NCI-H1417 treated with DMSO at 0.1 percent for 48 hours (cell line): Measurements from ENCODE around the gene AUTS2.

Experiments
- DNase-seq: peaks from one replicate; lab custom pipeline; 2025; lab: John Stamatoyannopoulos, UW

AUTS2 gene

DNA sequence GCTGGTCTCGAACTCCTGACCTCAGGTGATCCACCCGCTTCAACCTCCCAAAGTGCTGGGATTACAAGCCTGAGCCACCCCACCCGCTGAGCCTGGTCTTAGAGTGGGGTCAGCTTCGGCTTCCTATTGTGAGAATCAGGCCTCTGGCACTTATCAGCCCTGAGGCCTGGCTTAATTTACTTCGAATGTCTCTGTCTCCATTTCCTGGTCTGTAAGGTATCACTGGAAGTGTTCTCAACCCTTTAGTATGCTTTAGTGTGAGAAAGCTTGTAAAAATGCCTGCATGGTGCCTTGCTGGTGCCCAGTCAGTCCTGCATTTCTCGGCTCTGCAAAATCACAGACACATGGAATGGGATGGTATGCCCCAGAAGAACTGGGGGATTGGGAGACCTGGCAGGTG, 862.3 kb downstream of the AUTS2 start:
- no peak for DNase-seq

DNA sequence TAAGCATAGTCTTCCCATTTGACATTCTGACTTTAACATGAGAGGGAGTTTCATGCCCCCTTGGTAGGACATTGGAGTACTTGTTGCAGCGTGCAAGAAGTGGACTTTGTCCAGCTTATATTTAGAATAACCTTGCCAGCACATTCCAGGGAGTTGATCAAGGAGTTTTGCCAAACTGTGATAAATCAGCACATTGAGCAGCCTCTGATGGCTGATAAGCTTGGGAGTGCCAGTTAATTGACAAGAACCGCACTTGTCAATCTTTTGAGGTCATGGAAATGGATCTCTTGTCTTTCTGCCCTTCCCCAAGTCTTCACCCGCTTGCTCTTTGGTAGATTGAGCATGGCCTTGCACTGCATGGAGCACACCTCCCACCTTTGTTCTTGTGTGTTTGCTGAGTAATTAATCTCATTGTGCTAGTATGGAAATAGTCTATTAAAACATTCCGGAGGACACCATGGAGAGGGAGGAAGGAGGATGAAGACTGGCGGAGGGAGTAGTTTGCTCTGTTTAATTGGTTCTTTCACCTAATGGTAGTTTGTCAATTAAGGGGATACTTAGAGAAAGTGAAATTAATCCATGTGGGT, 865.2 kb downstream of the AUTS2 start:
- no peak for DNase-seq

DNA sequence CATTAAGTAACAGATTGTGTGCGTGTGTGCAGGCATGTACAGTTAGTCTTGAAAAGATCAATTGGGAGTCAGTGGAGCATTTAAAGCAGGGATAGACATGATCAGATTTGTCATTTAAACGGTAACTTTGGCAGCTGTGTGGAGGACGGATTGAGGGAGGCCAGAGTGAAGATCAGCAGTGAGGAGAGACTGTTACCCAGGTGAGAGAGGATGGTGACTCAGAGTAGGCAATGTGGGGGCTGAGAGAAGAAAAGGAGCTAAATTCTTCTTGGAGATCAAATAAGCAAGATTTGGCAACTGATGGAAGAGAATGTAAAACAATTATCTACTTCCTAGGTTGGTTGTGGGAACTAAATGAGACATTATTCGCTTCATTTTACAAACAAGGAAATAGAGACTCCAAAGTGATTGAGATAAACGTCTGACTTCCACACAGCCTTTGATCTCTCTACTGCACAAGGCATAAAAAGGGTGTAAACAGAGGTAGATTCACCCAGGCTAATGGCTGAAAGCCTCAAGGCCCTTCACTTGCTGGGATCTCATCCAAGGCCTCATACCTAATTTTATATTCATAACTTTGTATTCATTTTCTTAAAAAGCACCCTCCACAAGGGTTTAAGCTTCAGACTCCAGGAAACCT, 868.6 kb downstream of the AUTS2 start:
- DNase-seq, result no peak

DNA sequence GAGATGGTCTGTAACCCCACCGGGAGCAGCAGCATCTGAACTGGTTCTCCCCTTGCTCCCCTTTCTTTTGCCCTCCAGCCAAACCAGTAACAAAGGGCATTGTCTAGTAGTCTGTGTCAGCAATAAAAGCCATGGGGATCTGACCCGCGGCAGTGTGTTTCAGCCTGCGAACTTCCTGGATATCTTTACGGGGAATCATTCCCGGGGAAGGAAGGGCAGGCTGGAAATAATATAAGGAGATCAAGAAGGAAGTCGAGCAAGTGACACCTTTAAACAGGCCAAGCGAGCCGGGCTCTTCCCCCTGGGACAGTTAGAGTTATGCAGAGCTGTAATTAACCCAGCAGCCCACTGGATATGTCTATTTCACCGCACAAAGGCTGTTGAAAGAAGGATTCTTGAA, 872.5 kb downstream of the AUTS2 start:
- DNase-seq, result no peak

DNA sequence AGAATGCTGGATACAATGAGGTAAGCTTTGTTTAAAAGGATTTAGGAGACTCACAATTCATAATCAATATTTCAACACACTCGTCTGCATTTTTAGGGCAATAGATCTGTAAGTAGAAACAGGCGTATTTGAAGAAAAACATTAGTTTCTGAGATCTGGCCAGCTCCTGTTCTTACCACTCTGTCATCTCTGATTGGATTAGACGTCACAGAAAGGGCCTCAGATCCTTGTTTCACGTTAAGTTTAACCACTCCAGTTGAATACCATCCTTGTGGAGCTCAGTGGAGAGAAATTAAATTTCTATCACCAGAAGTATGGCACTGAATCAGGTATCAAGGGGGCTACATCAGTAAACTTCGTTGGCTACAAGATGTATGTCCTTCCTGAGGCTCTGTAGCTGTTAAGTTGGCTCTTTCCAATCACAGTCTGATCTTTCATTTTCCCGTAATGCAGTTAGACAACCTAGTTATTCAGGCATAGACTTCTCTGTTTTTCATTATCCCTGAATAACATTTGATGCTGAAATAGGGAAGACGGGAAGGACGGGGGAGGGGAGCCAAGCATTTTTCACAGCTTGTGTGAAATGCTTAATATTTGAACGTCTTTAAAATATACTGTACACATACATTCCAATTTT, 874.4 kb downstream of the AUTS2 start:
- DNase-seq, result no peak

DNA sequence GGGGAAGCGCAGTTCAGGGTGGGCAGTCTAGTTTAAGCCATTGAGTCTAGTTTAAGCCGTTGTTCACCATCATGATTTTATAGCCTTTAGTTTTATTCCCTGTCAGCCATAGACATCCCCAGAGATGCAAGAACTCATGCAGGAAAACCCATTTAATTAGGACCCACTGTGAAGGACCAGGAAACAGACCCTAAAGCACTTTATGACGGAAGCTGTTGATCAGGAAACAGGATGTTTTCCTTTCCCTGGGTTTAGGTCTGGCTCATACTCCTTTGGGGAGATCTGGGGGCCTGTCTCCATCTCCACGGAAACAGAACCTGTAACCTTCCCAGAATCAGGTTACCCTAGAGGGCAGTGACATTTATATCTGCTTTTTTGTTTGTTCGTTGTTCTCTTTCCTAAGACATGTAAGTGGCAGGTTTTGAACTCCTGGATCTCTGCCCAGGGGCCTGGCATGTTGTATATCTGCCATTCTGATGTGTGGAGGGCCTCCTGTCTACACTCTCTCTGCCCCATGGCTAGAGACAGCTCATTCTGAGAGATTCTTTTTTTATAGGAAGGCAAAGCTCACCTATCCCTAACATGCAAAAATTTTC, 876.5 kb downstream of the AUTS2 start:
- no peak for DNase-seq

DNA sequence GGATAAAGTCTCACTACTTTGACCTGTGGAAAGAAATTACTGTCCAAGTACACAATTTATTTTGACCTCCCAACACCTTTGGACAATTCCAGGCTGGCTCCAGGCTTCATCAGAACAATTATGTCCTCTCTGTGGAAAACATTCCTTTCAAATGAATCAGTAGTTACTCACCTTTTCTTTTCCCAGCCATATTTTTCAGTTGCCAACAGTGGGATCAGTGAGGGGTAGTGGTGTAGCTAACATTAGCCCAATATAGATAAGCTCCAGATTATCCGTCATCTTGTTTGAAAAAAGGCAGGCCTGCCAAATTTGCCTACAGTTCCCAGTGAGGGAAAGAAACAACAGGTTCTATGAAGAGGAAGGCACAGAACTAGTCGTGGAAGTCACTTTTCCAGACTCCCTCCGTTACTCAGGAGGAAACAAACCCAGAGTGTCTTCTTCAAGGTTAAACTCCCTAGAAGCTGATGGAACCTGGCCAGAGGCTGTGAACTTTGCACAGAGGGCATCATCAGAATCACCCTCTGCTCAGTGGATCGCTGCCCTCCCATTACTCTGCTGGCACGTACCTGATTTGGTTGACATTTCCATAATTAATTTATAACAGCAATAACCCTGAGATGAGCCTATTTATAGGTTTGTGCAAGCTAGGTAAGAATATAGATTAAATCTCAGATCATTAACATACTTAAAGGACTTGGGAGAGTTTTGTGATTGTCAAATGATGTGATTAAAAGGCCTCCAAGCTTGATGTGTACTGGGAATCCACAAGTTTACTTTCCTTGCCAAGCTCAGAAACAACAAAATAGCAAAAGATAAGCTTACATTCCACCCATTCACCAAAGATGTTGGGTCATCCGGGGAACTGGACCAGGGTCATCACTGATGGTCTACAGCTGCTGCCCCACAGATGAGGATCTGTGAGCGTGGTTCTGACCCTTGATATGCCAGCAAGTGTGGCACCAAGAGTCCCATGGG, 879.0 kb downstream of the AUTS2 start:
- DNase-seq, result no peak

DNA sequence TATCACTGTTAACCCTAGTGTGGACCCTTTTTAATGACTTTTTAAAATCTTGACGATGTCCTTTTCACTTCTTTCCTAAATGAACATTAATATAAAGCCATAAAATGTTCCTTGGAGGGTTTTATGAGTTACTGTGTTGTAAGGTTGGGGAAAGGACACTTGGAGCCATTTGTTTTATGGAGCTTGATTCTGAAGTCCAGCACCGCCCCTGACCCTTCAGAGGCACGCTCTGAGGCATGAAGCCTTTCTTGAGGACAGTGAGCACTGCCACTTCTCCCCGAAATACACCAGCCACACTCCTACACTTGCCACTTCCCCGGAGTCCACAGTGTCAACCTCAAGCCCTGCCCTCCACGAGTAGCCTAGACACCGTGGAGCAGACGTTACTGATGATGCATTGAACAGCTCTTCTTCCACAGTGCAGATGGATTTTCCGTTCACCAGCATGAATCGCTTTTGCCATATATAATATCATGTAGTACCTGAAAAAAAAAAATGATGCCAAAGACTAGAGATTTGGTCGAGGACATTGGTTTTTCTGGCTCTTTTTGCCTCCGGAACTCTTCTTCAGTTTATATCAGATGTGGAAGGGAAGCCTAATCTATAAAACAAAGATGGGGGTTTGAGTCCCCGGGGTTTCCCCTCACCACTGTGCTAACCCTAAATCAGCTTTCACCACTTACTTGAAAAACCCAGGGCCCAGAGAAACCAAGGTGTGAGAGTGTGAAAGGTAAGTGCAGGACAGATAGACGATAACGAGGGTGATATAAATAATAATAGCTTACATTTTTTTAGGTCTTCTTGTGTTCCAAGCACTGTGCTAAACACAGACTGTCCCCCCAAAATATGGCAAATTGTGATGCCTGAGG, 881.1 kb downstream of the AUTS2 start:
- DNase-seq, result no peak

DNA sequence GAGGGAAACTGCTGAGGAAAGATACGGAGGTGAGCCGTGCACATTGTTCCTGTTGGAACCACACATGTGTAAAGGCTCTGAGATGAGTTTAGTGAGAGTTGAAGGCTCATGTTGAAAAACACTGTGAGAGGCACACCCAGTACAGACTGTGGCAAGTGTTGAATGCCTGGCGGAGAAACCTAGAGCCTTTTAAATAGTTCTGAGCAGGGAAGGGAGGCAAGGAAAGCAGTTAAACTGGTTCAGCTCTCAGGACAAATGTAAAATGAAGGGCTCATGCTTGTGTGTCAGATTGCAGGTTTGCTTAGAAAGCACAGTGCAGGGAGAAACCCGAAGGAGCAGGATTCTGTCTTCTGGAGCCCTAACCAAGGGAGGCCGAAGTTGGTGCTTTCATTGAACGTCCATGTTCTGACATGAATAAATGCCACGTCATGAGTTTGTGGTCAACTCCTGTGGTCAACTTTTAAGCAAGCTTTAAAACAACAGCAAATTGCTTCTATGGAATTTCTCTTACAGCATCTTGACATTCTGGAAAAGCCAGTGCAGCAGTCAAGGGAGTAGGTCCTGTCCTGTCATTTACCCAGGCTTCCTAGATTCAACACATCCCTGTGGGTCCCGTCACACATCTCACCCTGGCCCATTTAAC, 882.8 kb downstream of the AUTS2 start:
- DNase-seq, result no peak

DNA sequence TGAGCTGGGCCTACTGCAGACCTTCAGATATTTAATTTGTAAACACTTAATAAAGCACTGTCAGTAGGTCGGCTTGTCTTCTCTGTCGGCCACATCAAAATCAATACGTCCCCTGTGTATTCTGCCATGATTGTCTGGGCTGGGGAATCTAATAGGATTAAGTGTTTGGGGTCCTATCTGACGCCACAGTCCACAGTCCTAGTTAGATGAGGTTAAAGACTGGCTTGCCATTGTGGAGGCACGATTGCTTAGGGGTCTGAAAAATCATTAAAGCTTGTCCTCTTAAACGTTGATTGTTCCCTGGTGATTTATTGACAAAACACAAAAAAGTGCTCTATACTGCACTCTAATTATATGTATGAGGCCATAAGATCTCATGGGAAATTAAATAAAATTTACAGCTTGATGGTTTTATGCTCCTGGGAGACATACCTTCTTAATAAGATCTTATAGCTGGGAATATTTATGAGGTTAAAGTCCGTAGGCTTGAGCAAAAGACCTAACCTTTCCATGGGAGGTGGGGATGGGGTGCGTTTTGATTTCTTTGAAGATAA, 883.4 kb downstream of the AUTS2 start:
- no peak for DNase-seq

DNA sequence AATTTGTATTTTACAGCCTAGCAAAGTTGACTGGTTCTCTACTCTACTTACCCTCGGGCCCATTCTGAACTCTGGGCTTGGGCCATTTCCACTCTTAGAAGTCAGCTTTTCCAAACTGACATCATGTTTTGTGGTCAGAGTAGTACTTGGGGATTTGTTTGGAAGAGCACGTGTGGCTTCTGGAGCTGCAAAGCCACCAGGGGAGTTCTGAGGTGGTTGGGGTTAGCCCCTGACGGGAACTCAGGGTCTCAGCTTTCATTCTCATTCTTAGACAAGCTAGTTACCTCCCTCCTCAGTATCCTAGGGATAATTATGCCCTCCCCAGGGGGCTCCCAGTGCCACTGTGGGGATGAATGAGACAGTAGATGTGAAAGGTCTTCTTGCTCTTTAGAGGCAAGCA, 886.0 kb downstream of the AUTS2 start:
- no peak for DNase-seq

DNA sequence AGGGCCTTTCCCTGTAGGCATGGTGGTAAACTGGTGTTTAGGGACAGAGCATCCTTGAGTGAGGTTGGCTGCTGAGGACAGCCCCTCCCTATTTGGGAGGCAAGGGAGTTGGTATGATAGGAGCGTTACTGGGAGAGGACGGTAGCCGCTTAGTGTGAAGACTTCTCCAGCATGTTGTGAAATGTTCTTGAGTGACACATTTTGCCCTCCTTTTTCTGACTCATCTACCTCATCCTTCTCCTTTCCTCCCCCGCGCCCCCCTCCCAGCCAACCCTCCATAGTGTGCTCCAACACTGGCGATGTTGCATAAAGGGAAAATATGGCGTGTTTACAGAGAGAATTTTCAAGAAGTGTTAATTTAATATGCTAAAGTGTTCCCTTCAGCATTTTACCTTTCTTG, 888.7 kb downstream of the AUTS2 start:
- no peak for DNase-seq

DNA sequence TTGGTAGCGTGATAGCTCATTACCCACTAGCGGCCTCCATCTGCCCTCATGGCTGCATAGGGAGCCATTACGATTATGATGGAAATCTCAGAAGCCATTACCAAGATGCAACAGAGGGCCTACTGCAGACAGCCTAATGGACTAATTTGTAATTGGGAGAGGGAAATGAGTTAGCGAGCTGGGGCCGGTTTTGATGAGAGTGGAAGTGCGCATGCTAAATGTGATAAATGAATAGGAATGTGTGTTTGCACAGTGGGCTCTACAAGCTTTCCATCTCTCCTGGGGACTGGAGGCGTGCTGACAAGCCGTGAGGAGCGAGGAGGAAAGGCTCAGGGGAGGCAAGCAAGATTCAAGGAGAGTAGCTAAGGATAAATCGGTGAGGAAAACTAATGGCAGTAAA, 889.2 kb downstream of the AUTS2 start:
- no peak for DNase-seq

DNA sequence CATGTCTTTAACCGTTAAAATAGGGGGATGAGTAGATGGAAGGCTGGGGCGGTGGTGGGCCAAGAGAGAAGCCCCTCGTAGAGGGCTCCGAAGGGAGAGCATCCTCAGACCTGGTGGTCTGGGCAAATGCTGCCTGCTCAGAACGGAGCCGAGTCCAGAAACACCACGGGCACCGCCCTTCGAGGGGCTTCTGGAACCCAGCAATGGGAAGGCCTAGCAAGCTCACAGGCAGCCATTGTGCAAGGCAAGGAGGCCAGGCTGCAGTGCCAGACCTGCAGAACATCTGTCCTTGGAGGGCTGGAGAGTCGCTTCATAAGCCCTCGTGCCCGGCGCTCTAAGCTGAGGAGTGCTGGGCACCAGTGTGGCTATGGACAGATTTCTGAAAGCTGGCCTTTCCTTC, 889.6 kb downstream of the AUTS2 start:
- DNase-seq, result no peak

DNA sequence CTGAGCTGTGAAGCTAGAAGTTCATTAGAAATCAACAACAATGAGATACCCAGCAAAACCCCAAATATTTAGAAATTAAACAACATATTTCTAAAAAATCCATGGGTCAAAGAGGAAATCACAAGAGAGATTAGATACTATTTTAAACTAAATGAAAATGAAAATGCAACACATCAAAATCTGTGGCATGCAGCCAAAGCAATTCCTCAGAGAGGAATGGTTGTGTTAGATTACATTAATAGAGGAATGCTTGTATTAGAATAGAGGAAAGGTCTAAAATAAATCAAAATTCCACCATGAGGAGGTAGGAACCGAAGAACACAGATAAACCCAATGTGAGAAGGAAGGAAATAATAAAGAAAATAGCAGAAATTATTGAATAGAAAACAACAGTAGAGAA, 891.5 kb downstream of the AUTS2 start:
- DNase-seq, result no peak

DNA sequence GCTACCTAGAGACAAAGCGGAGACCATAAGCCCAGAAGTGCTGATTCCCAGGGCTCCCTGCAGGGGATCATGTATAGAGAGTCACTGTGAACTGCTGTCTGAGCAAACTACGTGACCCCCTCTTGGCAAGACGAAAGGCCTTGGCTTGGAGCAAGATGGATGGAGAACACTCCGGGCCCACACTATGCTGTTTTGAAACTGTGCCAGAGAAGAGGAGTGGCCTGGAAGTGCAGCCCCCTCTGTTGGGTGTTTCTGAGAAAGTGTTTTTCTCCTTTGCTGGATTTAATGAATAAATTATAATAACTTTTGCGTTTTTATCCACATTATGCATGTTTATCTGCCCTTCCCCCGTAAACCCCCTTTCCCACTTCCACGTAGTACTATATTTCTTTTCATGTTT, 894.4 kb downstream of the AUTS2 start:
- no peak for DNase-seq

DNA sequence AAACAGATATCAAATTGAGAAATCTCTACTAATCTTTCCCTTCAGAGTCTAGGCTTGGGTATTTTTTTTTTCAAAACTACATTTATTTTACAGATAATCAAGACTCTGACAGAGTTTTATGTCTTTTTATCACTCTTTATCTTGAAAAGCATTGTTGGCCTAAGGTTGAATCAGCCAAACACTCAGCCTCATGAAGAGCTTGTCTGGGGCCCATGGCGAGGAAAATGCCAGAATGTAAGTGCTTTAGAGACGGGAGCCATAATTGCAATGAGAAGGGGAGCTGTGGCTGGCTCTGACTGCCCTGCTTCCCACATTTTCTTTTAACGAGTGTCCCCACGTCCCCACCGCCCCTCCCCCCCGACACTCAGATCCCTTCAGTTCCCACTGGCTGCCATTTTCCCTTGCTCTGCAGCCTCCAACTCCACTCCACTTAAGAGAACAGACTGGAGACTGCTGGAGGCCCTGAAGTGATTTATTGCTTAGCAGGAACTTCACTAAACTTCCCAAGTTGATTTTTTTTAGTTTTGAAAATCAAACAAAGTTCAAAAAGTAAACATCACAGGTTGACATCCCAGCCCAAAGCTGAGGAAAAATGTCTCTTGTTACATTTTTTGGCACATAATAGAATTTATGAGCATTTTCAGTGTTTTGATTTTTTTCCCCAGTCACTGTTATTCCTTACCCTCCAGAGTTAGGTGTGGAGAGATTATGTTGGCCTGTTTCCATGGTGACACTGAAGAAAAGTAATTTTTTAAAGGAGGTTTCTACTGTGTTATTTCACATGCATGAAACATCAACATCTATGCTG, 896.2 kb downstream of the AUTS2 start:
- no peak for DNase-seq

DNA sequence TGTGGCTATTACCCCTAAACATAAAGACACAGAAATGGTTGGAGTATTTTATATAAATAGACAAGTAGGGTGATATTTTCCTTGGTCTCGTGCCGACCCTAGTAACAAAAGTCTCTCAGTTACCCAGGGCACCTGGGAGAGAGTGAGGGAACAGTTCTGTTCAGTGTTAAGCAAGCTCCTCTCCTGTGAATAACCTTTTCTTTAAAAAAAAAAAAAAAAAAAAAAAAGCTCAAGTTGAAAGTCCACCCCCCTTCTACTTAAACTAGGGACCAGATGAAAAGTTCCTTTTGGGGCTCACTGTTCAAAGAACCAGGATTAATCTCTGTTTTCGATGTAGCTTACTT, 896.7 kb downstream of the AUTS2 start:
- DNase-seq, result no peak

DNA sequence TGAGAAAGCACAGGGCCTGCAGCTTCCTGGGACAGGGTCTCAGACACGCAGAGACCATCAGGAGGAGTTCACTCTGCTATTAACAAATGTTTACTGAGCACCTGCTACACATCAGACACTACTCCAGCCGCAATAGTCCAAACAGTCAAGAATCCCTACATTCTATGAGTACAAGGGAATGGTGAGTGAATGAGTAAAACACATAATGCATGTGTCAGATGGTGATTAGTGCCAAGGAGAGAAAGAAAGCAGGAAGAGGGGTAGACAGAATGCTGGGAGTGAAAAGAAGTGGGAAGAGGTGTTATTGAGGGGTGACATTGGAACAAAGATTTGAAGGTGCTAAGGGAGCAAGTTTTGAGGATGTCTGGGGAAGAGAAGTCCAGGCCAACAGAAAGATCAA, 899.5 kb downstream of the AUTS2 start:
- no peak for DNase-seq
